Stimulated activated naive CD8-positive, alpha-beta T cell treated with anti-CD3 and anti-CD28 coated beads, Interleukin-15, amount 100 ng/mL, for 72 hours (primary cell): ENCODE results near the gene MARCOL.
"Not testable (repeated sequence)": the region's sequence is repeated elsewhere in the genome, so short reads cannot be mapped to it uniquely, and the experiment has no call there.

Experiments
- ATAC-seq: fragments of 150-1000 bp; cut with Tn5 transposase; 2 replicates; pipeline ENCODE4 v1.10.0; 2021; ENCODE audit warnings: mild to moderate bottlenecking, moderate library complexity
- DNase-seq, 2 donors: peaks; one replicate each; pipeline ENCODE4 v3.0.0; 2021 to 2022
- H3K27ac Mint-ChIP-seq, 2 donors: one replicate each; pipeline ENCODE4 v1.8.0; 2022; ENCODE audit warnings: mild to moderate bottlenecking in 2 of 2, mixed read lengths in 2 of 2, moderate library complexity in 2 of 2
- H3K27me3 Mint-ChIP-seq: one replicate; pipeline ENCODE4 v1.8.0; 2022; ENCODE audit warnings: mixed read lengths
- H3K4me1 Mint-ChIP-seq: one replicate; pipeline ENCODE4 v1.8.0; 2022; ENCODE audit warnings: mild to moderate bottlenecking, mixed read lengths
- H3K4me3 Mint-ChIP-seq, 2 donors: one replicate each; pipeline ENCODE4 v1.8.0; 2022; ENCODE audit warnings: mild to moderate bottlenecking in 2 of 2, mixed read lengths in 2 of 2, moderate library complexity in 1 of 2
- H3K9me3 Mint-ChIP-seq, 2 donors: one replicate each; pipeline ENCODE4 v1.8.0; 2022; ENCODE audit warnings: mixed read lengths in 2 of 2

The MARCOL gene

GRCh38 chr5:148230240-148230639, 8.1 kb upstream of the MARCOL start:
- no peaks in the 10 kb centered on the region for H3K9me3 Mint-ChIP-seq
- peaks cover 18% of the 10 kb centered on the region for H3K27me3 Mint-ChIP-seq
- H3K4me1 Mint-ChIP-seq: no peaks in the 10 kb centered on the region
- DNase-seq (no peak), ATAC-seq (no peak)
- no peak overlapping the region for H3K27ac Mint-ChIP-seq
- H3K4me3 Mint-ChIP-seq: no peak overlapping the region

- peaks cover 14% of the 10 kb centered on the region for H3K27me3 Mint-ChIP-seq
- no peak overlapping the region for H3K27ac Mint-ChIP-seq
- no peaks in the 10 kb centered on the region for H3K4me1 Mint-ChIP-seq
- no peak for DNase-seq
- H3K4me3 Mint-ChIP-seq: no peak overlapping the region
- ATAC-seq: no peak
- no peaks in the 10 kb centered on the region for H3K9me3 Mint-ChIP-seq
Measured at GRCh38 chr5:148237785-148238417, 424 bp upstream of the MARCOL start.

- Mint-ChIP-seq H3K4me1 (no peaks in the 10 kb centered on the region), H3K27ac (no peak overlapping the region), H3K9me3 (peaks cover 6 to 7% of the 10 kb centered on the region in 2 donors), H3K4me3 (no peak overlapping the region), H3K27me3 (no peaks in the 10 kb centered on the region)
- no peak for ATAC-seq
- no peak for DNase-seq
Measured at GRCh38 chr5:148248894-148249293, 10.6 kb downstream of the MARCOL start.

- ATAC-seq (no peak), DNase-seq (no peak)
- H3K27ac Mint-ChIP-seq: no peak overlapping the region
- no peaks in the 10 kb centered on the region for H3K4me1 Mint-ChIP-seq
- no peak overlapping the region for H3K4me3 Mint-ChIP-seq
- H3K9me3 Mint-ChIP-seq: peaks cover 14 to 35% of the 10 kb centered on the region in 2 donors
- H3K27me3 Mint-ChIP-seq: no peaks in the 10 kb centered on the region
Measured at GRCh38 chr5:148255456-148255855, 17.1 kb downstream of the MARCOL start.

- Mint-ChIP-seq H3K9me3 (peaks cover 14 to 35% of the 10 kb centered on the region in 2 donors), H3K4me1 (no peaks in the 10 kb centered on the region), H3K4me3 (no peak overlapping the region), H3K27me3 (no peaks in the 10 kb centered on the region), H3K27ac (no peak overlapping the region)
- no peak for ATAC-seq
- no peak for DNase-seq
Measured at GRCh38 chr5:148259288-148259687, 21.0 kb downstream of the MARCOL start.

- ATAC-seq (no peak), DNase-seq (no peak)
- H3K4me1 Mint-ChIP-seq: no peaks in the 10 kb centered on the region
- no peaks in the 10 kb centered on the region for H3K27me3 Mint-ChIP-seq
- H3K27ac Mint-ChIP-seq: no peak overlapping the region
- peaks cover 21 to 26% of the 10 kb centered on the region in 2 donors for H3K9me3 Mint-ChIP-seq
- no peak overlapping the region for H3K4me3 Mint-ChIP-seq
Measured at GRCh38 chr5:148261221-148261620, 22.9 kb downstream of the MARCOL start.

GRCh38 chr5:148267962-148268361, 29.6 kb downstream of the MARCOL start:
- no peaks in the 10 kb centered on the region for H3K27me3 Mint-ChIP-seq
- DNase-seq (no peak), ATAC-seq (no peak)
- no peak overlapping the region for H3K27ac Mint-ChIP-seq
- H3K4me1 Mint-ChIP-seq: no peaks in the 10 kb centered on the region
- no peak overlapping the region for H3K4me3 Mint-ChIP-seq
- peaks cover 0 to 7% of the 10 kb centered on the region in 2 donors for H3K9me3 Mint-ChIP-seq

- ATAC-seq (no peak), DNase-seq (no peak)
- H3K27ac Mint-ChIP-seq: no peak within 1 kb of the TSS
- H3K4me1 Mint-ChIP-seq: no peaks in the 10 kb centered on the region
- H3K27me3 Mint-ChIP-seq: no peaks in the 10 kb centered on the region
- H3K4me3 Mint-ChIP-seq: no peak within 1 kb of the TSS
- H3K9me3 Mint-ChIP-seq: peaks cover 0 to 7% of the 10 kb centered on the region in 2 donors
Measured at GRCh38 chr5:148268566-148268965, 30.2 kb downstream of the MARCOL start, which contains the start of gene SPINK13. TSS of gene SPINK13 (plus strand) at chr5:148268794. CDS start at chr5:148270073, 1,279 bp downstream.

GRCh38 chr5:148275129-148275528, 36.8 kb downstream of the MARCOL start:
- H3K4me1 Mint-ChIP-seq, H3K27ac Mint-ChIP-seq, DNase-seq, ATAC-seq, H3K4me3 Mint-ChIP-seq: not testable (repeated sequence)
- Mint-ChIP-seq H3K9me3 (peaks cover 11 to 43% of the 10 kb centered on the region in 2 donors), H3K27me3 (peaks cover 15% of the 10 kb centered on the region)

GRCh38 chr5:148280893-148281292, 42.6 kb downstream of the MARCOL start:
- not testable (repeated sequence) for ATAC-seq, H3K27ac Mint-ChIP-seq, H3K4me1 Mint-ChIP-seq
- Mint-ChIP-seq H3K9me3 (peaks cover 11 to 48% of the 10 kb centered on the region in 2 donors), H3K4me3 (peak overlapping the region in 1 of 2 donors; percentile 38), H3K27me3 (peaks cover 18% of the 10 kb centered on the region)
- peak in 1 of 2 donors; percentile 36 for DNase-seq

- H3K9me3 Mint-ChIP-seq: peaks cover 11 to 48% of the 10 kb centered on the region in 2 donors
- not testable (repeated sequence) for ATAC-seq, H3K4me1 Mint-ChIP-seq, DNase-seq
- H3K27ac Mint-ChIP-seq: peak overlapping the region in 1 of 2 donors; percentile 43
- H3K4me3 Mint-ChIP-seq: peak overlapping the region in 1 of 2 donors; percentile 38
- peaks cover 18% of the 10 kb centered on the region for H3K27me3 Mint-ChIP-seq
Measured at GRCh38 chr5:148281336-148281735, 43.0 kb downstream of the MARCOL start.

- Mint-ChIP-seq H3K9me3 (no peaks in the 10 kb centered on the region), H3K4me3 (no peak overlapping the region), H3K27ac (peak overlapping the region; percentile 13 to 37), H3K4me1 (no peaks in the 10 kb centered on the region), H3K27me3 (no peaks in the 10 kb centered on the region)
- ATAC-seq (no peak), DNase-seq (no peak)
Measured at GRCh38 chr5:148290271-148291195, 52.2 kb downstream of the MARCOL start.
